Inflammatory macrophage treated with lipopolysaccharide for 4 hours (primary cell): Measurements from ENCODE around the gene HERPUD1.
"Not testable (repeated sequence)": the region's sequence is repeated elsewhere in the genome, so short reads cannot be mapped to it uniquely, and the experiment has no call there.

ENCODE experiments used
- DNase-seq: peaks from one replicate; pipeline ENCODE4 v3.0.0-alpha.2; 2020

The HERPUD1 gene

DNA sequence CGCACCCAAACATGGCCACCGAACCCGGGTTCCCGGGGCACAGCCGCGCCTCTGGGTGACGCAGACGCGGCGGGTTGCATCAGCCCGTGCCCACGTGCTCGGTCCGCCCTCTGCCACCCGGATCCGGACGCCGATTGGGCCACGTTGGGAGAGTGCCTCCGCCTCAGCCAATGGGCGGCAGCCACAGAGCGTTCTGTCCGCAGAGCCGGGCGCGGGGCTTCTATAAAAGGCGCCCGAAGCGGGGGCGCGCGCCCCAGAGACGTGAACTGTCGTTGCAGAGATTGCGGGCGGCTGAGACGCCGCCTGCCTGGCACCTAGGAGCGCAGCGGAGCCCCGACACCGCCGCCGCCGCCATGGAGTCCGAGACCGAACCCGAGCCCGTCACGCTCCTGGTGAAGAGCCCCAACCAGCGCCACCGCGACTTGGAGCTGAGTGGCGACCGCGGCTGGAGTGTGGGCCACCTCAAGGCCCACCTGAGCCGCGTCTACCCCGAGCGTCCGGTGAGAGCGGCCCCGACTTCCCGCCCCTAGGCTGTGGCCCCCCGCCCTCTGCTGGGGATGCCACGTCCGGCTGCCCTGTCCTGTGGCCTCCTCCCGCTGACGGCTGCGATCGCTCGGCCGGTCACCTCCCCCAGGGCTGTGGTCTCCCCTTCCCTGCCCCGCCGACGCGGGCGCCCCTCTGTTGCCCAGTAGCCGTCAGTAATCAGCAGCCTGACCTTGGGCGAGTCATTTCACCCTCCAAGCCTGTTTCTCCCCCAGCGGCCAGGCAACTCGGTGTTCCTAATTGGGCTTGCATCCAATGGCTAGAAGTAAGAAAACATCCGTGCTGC, at the start of gene HERPUD1:
TSS of gene HERPUD1 (plus strand) at position 251 of the 829 bp plus-strand sequence. CDS start at position 354, 103 bp downstream.
- DNase-seq: peak; percentile 99

GRCh38 chr16:56883586-56883985, 48.4 kb upstream of the HERPUD1 start:
- DNase-seq: no peak

- no peak for DNase-seq
Measured at GRCh38 chr16:56884026-56884582, 47.8 kb upstream of the HERPUD1 start.

DNA sequence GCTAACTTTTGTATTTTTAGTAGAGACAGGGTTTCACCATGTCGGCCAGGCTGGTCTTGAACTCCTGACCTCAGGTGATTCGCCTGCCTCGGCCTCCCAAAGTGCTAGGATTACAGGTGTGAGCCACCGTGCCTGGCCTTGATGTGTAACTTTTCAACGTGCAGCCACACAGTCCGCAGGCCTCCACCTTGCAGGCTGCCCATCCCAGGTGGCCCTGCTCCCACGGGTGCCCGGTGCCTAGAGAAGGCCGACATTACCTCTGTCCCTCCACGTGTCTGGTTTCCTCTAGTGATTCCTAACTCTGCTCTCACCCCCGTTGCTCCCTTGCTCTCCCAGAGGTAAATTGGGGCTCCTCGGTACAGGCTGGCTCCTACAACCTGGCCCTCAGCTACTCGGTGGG, 47.0 kb upstream of the HERPUD1 start:
- not testable (repeated sequence) for DNase-seq

DNA sequence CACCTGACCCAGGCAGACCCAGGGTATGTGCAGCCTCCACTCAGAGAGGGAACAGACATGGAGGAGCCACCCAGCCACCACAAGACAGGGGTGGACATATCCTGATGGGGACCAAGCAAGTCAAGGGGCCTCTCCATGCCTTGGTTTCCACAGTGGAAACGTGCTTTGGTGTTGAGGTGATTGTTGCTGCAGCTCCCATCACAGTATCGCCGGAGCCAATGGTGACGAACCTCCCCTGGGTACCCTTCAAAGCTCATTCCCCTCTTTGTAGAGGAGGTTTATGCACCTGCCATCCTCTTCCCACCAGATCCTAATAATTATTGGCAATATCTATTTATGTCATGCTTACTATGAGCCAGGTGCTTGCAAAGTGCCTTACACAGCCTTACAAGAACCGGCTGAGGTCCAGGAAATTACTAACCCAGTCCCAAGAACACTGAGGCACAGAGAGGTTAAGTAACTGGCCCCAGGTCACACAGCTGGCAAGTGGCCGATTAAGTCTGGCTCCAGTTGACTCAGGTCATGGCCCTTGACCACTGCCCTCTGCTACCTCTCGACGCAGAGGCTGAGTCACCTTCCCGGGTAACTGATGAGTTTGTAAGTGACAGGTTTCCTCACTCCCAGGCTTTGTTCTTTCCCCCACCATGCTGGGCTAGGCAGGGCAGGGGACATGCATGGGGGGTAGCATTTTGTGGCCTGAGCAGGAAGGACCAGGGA, 46.3 kb upstream of the HERPUD1 start:
- no peak for DNase-seq

GRCh38 chr16:56886296-56886695, 45.6 kb upstream of the HERPUD1 start:
- DNase-seq: no peak

- DNase-seq: no peak
Measured at GRCh38 chr16:56886826-56887225, 45.1 kb upstream of the HERPUD1 start.

DNA sequence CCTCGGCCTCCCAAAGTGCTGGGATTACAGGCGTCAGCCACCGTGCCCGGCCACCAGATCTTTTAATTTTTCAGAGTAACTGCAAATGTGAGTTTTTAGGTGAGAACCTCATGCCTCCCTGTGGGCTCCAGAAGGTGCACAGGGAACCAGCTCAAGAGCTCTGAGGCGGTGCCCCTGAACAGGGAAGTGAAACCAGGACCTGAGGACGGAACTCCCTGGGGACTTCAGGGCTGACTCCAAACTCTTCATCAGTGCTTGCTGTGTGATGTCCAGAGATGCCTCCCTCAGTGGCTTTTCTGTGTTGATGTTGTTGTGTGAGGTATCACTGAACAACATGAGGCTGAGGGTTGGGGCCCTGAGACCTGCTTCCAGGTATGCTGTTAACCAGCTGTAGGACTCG, 43.1 kb upstream of the HERPUD1 start:
- DNase-seq: peak; percentile 66

GRCh38 chr16:56889206-56889605, 42.7 kb upstream of the HERPUD1 start:
- no peak for DNase-seq

GRCh38 chr16:56891685-56892084, 40.3 kb upstream of the HERPUD1 start:
- no peak for DNase-seq

- no peak for DNase-seq
Measured at GRCh38 chr16:56892705-56893104, 39.2 kb upstream of the HERPUD1 start.

DNA sequence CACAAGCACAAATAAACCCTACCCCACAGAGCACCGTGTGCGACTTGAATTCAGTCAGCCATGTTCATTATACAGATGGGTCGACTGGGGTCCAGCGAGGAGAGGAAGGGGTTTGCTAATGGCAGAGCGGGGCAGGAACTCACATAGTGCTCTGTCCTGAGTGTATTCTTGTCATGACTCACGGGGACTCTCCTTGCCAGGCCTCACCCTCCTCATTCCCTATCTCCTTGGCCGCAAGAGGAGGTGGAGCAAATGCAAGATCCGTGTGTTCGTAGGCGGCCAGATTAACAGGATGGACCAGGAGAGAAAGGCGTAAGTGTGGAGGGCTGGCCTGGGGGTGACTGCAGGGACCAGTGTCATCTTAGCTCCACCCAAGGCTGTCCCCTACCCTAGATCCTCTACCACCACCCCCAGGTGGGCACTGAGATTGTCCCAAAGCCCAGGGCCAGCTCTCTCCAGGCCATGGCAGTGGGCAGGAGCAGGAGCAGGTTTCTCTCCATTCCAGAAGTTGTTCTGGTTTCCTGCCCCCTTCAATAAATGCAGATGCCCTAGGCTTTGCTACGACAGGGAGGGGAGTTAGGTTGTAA, 37.5 kb upstream of the HERPUD1 start:
- DNase-seq: no peak

DNA sequence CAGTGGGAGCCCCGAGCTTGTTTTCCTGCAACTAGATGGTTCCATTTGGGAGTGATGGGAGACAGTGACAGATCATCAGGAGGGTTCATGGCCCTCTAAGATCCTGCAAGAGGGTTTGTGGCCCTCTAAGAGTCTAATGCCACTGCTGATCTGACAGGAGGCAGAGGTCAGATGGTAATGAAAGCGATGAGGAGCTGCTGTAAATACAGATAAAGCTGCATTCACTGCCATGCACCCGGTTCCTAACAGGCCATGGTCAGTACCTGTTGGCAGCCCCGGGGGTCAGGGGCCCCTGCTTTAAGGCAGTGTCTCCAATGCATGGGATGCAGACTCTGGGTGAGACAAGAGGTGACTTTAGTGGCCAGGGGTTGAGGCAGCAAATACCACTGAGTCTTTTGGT, 36.1 kb upstream of the HERPUD1 start:
- no peak for DNase-seq

GRCh38 chr16:56896244-56896643, 35.7 kb upstream of the HERPUD1 start:
- no peak for DNase-seq

DNA sequence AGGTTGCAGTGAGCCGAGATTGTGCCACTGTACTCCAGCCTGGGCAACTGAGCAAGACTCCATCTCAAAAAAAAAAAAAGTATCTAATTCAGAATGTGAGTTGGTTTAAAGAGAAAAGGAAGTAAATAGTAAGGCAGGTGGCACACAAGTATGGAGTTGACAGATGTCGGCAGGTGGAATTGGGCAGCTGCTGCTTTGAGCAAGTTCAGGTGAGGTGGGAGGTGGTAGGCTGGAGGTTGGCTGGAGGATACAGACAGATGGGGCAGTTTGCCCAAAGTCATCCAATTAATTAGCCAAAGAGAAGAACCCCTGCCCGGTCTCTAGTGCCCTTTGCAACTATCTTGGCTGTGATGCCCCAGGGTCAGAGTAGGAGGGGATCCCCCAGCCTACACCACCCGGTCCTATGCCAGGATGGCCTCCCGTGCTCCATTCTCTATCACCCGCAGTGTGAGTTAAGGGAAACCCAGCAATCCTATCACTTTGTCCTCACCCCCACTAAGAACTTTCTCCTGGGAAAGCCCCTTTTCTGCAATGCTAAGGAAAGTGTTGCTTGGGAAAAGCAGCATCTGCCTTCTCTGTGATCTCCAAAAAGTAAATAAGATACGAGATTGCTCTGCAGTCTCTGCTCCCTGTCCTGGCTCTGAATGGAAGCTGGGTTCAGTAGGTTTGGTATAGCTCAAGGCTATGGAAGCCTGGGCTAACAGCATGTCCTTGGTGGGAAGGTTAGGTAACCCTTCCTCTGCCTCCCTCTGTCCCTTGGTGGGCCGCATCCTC, 34.7 kb upstream of the HERPUD1 start:
- no peak for DNase-seq

DNA sequence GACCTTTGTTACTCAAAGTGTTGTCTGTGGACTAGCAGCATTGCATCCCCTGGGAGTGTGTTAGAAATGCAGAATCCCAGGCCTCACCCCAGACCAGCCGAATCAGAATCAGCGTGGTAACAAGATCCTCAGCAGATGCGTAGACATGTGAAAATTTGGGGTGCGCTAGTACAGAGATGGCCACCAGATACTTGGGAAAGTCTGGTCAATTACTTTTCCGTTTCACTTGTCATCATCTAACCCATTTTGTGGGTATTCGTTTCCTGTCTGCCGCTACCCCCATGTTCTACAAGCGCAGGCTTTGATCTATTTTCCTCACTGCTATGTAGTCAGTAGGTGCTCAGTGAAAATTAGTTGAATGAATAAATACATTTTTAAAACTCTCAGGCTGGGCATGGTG, 33.1 kb upstream of the HERPUD1 start:
- DNase-seq: no peak

DNA sequence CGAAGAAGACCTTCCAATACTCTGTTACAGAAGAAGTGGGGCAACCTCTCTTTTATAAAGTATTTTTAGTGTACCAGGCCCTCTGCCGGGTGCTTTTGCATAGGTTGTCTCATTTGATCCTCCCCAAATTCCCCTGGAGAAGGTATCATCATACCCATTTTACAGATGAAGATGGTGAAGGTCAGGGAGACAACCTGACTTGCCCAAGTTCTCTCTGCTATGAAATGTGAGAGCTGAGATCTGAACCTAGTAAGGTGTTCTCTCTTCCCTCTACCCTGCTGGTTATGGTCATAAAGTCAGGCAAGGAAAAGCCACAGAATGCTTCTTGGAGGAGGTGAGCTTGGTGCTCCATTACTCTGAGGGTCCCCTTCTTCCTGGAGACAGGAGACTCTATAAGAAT, 28.1 kb upstream of the HERPUD1 start:
- no peak for DNase-seq

DNA sequence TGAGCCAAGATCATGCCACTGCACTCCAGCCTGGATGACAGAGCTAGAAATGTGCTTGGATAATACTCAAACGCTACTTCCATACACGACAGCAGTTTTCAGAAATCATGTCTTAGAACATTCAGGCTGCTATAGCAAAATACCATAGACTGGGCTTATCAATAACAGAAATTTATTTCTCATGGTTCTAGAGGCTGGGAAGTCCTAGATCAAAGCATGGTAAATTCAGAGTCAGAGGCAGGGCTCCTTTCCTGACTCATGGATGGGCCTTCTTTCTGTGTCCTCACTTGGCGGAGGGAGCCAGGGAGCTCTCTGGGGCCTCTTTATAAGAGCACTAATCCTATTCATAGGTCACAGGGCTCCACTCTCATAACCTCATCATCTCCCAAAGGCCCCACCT, 24.5 kb upstream of the HERPUD1 start:
- DNase-seq: no peak

DNA sequence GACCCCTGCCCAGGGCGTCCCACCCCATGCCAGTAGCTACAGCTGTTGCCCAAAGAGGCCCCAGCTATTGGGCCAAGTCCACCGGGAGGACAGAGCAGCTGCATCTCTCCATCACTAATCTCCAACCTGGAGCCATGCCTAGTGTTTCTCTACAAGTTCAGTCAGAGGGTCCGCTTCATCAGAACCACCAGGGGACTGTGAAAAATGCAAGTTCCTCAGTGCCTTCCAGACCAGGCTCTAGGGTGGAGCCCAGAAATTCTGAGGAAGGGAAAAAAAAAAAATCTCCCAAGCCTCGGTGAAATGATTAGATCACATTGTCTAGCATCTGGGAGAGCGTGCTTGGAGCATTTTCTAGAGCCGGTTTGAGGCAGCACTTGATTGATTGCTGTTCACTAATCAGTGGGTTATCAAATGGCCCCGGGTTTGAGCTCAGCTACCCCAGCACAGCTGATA, 22.4 kb upstream of the HERPUD1 start:
- DNase-seq: peak; percentile 19

DNA sequence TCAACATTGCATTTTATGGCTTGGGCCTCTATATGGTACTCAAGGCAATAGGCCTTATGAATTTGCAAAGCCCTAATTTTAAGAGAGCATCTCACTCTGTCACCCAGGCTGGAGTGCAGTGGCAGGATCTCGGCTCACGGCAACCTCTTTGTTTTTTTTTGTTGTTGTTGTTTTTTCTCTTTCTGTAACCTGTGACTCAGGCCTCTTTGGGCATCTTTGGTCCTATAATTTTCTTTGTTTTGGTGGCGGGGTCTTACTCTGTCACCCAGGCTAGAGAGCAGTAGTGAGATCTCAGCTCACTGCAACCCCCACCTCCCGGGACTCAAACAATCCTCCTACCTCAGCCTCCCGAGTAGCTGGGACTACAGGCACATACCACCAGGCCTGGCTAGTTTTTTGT, 21.8 kb upstream of the HERPUD1 start:
- no peak for DNase-seq

DNA sequence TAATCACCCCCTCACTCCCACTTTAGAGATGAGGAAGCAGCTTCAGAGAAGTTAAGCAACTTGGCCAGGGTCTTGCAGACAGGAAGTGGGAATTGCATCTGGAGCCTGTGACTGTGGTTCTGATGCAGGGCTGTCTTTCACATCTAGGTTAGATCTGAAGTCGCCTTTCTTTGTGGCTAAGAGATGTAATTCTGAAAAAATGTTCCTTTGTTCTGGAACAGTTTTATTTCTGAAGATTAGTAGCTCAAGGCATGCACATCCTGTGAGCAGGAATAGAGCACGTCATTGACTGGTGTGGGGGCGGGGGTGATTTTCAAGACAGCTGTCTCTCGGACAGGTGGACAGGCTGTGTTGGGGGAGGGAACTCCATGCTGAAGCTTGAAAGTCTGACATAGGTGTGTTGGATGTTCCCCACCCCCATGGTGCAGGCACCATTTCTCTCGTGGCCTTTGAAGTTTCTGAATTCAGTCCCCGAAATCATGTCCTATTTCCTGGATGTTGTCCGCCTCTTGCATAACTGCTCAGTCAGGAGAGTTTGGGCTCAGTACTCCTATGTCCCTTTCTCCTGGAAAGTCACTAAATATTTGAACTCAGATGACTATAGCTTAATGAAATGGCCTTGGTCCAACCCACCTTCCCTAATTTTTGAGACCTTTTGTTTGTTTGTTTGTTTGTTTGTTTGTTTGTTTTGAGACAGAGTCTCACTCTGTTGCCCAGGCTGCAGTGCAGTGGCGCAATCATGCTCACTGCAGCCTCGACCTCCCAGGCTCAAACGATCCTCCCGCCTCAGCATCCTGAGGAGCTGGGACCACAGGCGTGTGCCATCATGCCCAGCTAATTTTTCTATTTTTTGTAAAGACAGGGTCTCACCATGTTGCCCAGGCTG, 21.0 kb upstream of the HERPUD1 start:
- DNase-seq: peak; percentile 91
